ENCODE data around the gene LEFTY1.

DNA sequence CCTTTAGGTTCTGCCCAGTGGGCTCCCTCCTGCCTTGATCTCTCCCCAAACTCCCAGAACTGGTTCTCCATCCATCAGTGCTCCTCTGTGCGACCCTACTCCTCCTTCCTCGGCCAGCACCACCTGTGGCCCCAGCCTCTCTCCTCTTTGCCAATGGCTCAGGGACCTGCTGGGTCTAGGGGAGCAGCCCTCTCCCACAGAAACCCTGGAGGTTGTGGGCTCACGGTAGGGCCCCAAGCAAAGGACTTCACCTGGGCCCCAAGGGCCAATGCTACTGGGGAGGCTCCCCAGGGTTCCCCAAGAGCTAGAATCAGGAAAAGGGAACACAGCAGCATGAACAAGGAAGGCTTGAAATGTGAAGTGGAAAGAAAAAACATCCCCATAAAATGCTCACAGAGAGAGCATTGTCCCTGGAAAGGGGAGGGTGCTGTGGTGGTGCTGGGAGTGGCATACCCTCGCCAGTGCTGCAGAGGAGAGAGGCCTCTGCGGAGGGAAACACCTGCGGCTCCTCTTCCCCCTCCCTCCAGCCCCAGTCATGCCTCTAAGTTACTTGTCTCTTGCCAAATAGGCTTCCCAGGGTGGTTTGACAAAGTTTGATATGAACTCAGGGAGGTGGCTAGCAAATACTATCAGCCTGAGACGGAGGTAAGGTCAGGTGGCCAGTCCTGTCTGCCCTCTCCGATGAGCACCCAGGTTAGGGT is 9.3 kb downstream of the LEFTY1 start:
- TF ChIP-seq CTCF (IDR thresholded peaks at IDR 0.05) (no peak), POLR2A (IDR thresholded peaks at IDR 0.05) (no peak)

Data from right lobe of liver (tissue), 4 donors.